ENCODE results near the gene SPTBN1.

GRCh38 chr2:54407693-54408092, 48.4 kb upstream of the SPTBN1 start:
- TF ChIP-seq CTCF (conservative IDR thresholded peaks at IDR 0.05): no peak
- no peak for TF ChIP-seq ZFX (IDR thresholded peaks at IDR 0.05)

Measured in C4-2B (cell line).